Measurements from ENCODE around the gene MPST.
A peak's percentile ranks its signal among the peaks of the same experiment; 100 is the strongest.

The MPST gene

GRCh38 chr22:37000676-37001534 lies 18.6 kb upstream of the MPST start:
- DNase-seq (ENCODE audit: low read depth in 2 of 2), result no peak

- DNase-seq (ENCODE audit: low read depth in 2 of 2), result no peak
These were observed 17.7 kb upstream of the MPST start for GRCh38 chr22:37001826-37002225.

DNA sequence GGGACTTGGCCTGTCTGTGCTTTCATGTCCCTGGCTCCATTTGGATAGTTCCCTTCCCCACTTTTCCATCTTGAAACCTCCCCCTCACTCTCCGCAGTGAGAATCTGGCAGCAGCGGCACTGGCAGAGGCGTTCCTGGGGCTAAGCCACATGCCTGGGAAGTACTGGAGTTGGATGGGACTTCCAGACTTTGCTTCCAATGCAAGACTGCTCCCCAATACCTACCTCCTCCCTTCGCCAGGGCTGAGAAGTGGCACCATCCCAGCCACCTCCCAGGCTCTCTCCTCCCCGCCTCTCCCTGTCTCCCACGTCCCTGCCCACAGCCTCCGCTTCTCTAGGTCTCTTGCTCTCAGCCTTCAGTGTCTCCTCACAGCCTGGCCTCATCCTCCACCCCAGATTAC lies 16.9 kb upstream of the MPST start:
- no peak for DNase-seq (ENCODE audit: low read depth in 2 of 2)

- DNase-seq (ENCODE audit: low read depth in 2 of 2), result no peak
These were observed 11.9 kb upstream of the MPST start for GRCh38 chr22:37007651-37008050.

DNA sequence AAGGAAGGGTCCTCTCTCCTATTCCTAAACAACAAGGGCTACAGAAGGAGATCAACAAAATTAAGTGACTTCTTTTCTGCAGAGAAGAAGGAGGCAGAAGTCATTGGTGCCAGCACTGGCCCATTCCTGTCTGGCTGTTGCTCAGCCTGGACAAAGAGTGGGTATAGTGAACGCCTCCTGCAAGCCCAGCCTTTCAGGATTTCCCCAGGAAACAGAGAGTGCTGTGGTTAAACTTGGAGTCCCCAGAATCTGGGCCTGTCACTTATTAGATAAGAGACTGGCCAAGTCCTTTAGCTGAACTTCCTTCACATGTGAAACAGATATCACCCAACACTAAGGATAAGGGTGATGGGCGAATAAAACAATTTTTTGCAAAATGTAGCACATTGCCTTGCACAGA lies 11.2 kb upstream of the MPST start:
- no peak for DNase-seq (ENCODE audit: low read depth in 2 of 2)

DNA sequence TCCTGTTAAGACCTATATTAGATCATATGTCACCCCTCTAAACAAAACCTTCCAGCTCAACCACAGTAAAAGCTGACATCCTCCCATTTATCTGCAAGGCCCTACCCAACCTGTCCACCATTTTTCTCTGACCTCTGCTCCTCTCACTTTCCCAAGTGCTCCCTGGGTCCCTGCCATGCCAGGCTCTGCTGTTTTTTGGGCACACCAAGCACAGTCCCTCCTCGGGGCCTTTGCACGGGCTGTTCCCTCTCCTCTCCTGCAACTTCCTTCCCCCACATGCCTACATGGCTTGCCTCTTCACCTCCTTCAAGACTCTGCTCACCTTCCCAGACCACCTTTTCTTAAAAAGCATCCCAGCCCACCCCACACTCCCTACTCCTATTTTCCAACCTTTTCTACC lies 10.1 kb upstream of the MPST start:
- DNase-seq (ENCODE audit: low read depth in 2 of 2), result no peak

- no peak for DNase-seq (ENCODE audit: low read depth in 2 of 2)
These were observed 9.4 kb upstream of the MPST start for GRCh38 chr22:37010174-37010573.

DNA sequence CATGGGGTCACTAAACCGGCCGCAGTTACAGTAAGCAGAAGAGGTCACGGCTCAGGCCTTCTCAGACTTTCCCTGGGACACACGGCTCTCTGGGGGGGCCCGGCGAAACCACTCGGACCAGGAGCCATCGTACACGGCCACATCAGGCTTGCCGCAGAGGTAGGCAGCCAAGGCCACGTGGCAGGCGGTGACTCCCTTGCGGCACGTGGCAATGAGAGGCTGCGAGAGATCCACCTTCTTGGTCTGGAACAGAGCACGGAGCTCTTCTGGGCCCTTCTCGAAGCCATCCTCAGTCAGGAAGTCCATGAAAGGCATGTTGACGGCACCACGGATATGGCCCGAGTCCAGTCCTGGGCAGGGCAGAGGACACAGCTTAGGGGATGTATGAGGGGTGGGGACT lies 8.6 kb upstream of the MPST start:
- no peak for DNase-seq (ENCODE audit: low read depth in 2 of 2)

DNA sequence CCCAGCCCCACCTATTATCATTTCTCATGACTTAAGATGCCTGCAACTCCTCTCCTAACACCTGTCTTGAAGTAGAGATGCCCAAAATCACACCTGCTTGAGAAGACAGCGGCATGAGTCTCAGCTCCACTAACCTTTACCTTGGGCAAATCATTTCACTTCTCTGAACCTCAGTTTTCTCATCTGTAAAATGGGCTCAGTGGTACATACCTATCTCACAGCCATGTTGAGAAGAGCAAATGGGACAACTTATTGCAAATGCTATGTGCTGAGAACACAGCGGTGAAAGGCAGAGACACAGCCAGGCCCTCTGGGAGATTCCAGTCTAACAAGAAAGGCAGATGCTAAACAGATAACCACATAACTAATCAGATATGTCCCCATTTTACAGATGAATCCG lies 8.1 kb upstream of the MPST start:
- no peak for DNase-seq (ENCODE audit: low read depth in 2 of 2)

DNA sequence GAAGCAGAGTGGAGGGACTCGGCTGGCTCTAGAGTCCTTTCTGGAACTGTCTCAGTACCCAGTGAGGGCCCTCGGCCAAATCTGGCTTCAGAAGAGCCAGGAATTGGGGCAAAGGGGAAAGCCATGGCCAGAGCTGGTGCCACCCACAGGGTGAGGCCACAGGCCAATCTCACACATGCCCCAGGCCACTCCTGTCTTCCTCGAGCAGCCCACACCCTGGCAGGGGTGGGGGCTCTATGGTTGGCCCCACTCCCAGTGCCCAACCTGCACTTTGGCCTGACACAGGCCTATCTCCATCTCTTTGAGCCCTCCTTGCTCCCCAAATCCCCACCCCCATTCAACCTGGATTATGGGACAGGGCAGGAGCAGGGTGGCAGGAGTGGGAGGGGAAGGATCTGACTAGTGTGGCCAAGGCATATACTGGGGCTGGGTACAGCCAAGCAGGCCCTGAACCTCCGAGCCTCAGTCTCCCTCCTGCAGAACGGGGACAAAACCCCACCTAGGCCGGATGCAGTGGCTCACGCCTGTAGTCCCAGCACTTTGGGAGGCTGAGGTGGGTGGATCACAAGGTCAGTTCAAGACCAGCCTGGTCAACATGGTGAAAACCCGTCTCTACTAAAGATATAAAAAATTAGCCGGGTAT lies 7.2 kb upstream of the MPST start:
- DNase-seq (ENCODE audit: low read depth in 2 of 2), result no peak

GRCh38 chr22:37012956-37013355 lies 6.6 kb upstream of the MPST start:
- DNase-seq (ENCODE audit: low read depth in 2 of 2), result no peak

DNA sequence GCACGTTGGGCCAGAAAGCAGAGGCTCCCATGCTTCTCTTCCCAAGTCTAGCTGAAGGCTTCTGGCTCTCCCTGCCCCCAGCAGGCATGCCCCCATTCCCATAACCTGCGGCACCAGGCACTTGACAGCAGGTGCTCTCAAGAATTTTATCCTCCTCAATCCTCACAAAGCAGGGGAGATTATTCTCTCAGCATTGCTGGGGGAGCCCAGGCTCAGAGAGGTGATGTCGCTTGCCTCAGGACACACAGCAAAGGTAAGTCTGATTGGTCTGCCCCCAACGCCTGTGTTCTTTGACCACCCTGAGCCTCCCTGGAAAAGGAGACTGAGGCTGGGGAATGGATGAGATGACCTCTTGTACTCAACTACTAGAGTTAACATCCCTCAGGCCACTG lies 5.1 kb upstream of the MPST start:
- no peak for DNase-seq (ENCODE audit: low read depth in 2 of 2)

DNA sequence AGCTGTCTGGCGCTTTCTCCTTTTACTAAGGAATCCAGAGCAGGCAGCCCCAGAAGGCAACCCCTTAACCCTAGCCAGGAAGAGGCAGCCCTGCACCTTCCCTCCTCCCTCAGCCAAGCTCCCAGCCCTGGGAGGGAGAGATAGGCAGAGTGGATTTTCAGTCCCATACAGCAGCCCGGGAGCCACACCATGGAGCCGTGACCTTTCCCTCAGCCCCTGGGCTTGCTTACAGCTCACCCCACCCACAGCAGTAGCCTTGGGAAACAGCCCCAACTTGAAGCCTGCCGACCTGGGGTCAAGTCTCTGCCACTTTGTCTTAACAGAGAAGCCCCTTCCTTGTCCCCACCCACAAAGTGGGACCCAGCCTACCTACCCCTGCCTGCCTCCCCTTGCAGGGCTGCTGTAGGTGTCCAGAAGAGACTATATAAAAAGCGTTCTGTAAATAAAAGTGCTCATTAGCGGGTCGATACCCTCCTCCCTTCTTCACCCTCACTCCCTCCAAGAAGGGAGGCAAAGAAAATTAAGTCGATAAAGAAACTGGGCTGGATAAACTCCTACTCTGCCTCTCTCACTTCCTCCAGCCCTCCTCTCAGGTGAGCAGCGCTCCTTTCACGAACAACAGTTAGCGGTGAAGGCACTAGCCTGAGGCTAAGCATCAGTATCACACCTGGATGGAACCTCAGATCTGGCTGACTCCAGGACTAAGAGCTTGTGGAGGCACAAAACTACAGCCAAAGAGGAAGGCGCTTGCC lies 4.5 kb upstream of the MPST start:
- no peak for DNase-seq (ENCODE audit: low read depth in 2 of 2)

GRCh38 chr22:37015587-37015878 lies 4.0 kb upstream of the MPST start:
- DNase-seq (ENCODE audit: low read depth in 2 of 2), result no peak

DNA sequence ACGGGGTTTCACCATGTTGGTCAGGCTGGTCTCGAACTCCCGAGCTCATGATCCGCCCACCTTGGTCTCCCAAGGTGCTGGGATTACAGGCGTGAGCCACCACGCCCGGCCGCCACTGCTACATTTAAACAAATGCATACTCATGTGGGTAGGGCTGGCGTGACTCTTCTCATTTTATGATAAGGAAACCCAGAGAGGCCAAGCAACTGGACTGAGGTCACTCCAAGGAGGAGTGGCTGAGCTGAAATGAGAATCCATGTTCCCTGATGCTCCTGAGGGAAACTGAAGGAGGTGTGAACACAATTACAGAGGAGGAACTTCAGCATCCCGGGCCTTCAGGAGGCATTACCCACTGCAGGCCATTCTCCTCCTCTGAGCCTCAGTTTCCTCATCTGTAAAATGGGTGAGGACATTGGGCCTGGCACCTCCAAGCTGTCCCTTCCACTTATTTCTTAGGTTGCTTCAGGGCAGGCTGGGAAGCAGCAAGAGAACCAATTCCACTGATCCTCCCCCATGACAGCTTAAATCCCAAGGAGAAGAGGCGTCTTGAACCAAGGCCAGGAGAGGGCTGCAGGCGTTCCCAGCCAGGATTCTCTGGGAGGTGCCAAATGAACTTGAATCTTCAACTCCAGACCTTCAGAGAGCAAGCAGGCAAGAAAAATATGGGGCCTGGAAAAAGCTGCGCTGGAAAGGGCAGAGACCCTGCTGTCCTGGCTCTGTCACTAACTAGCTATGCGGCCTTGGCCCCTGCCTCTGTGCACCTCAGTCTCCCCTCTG lies 3.2 kb upstream of the MPST start:
- DNase-seq (ENCODE audit: low read depth in 2 of 2), result no peak

DNA sequence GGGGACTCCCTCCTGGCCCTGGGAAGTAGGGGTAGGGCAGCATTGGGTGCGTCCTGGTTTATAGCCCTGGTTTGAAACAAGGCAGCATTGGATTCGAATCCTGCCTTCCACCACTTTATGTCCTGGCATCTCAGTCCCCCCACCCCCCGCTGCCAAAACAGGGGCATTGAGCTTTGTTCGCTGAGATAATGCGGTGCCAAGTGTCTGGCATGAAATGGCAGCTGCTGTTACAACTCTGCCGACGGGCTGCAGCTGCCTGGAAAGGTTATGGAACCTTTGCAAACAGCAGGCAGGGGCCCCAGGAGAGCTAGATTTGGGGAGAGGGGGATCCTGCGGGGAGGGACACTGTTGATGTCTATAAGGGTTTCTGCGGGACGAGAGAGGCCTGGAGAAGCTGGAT lies 2.2 kb upstream of the MPST start:
- DNase-seq (ENCODE audit: low read depth in 2 of 2), result no peak

GRCh38 chr22:37018086-37018814 lies 1.3 kb upstream of the MPST start:
- no peak for DNase-seq (ENCODE audit: low read depth in 2 of 2)

DNA sequence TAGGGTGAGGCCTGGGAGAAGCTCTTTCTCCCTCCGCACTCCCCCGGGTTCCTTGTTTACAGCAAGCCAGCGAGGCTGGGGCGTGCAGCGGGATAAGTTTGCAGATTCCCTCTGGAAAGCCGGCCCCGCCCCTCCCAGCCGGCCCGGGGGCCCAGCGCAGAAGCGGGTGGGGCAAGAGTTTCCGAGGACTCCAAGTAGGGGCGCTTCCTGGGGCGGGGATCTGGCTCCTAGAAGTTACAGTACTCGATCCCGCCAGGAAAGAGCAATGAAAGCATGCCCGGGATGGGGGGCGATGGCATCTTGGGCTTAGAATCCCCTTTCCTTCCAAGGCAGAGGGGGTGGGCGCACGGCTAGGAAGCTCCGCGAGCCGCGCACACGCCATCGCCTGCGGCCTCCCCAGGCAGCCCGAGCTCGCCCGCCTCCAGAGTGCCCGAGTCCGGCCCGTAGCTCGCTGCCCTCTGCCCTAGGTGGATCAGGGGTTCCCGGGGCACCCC lies 680 bp upstream of the MPST start:
- DNase-seq (ENCODE audit: low read depth in 2 of 2), result no peak

DNA sequence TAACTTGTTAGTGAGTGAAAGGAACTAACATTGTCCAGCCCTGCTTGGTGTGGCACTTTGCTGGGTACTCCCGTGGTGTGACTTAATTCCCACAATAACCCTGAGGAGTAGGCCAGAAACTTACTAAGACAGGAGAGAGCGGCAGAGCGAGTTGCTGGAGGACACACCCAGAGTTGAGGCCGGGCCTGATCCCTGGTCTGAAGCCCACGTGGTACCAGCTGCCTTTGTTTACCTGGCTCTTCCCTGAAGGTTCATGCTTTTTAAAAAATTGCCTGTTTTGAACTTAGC lies 594 bp downstream of the MPST start:
- DNase-seq (ENCODE audit: low read depth in 2 of 2), result no peak

- no peak for DNase-seq (ENCODE audit: low read depth in 2 of 2)
These were observed 1.5 kb downstream of the MPST start for GRCh38 chr22:37021041-37021440.

DNA sequence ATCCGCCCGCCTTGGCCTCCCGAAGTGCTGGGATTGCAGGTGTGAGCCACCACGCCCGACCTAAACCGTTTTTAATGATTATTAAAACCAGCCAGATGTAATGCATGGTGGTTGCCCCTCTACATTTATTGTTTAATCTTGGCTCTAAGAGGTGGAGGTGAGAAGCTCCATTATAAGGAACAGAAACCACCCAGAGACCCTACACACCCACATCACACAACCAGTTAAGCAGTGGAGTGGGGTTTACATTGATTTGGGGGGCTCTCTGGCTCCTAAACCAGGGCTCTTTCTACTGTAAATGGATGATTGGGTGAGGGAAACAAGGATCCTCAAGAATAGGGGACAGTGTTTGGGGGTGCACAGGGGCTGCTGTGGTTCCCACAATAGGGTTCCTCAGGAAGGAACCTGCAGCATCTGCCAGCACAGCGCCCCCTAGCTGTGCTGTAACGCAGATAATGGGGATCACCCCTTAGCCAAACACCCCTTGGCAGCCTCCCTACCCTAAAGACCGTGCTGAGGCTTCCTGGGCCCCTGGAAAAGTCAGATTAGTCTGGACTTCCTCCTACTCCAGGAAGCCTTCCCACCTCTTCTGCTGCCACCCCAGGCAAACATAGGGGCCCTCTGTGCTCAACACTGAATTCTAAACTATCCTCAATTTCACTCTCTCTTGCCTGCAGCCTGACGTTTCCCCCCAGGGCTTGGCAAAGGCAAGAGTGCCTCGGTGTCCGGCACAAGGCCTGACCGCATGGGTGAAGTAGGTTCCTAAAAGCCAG lies 2.4 kb downstream of the MPST start:
- DNase-seq (ENCODE audit: low read depth in 2 of 2), result peak; percentile 30 to 53
